ENCODE measurements around the gene FXR2. TPM values are rescaled to one million over a fixed set of nuclear protein-coding genes. Genes with fewer than 3 reads are reported as not detected.

The FXR2 gene
- total RNA-seq, 3 donors from 2014 or later, result 22.8 to 33.9 (median 25.6) TPM

GRCh38 chr17:7592422-7593021 lies 22.2 kb downstream of the FXR2 start:
- Histone ChIP-seq H3K36me3 (peaks cover 12% of the 10 kb centered on the region), H3K9me3 (no peaks in the 10 kb centered on the region), H3K4me1 (peaks cover 2 to 6% of the 10 kb centered on the region in 2 donors), H3K27me3 (no peaks in the 10 kb centered on the region), H3K27ac (no peak overlapping the region), H3K4me3 (no peak overlapping the region)
- intact Hi-C loops (cut with DNase I; ENCODE audit: low total_unique reads), result no loop called here
- TF ChIP-seq POLR2AphosphoS5 (IDR thresholded peaks at IDR 0.05) (no peak), POLR2A (IDR thresholded peaks at IDR 0.05) (no peak), CTCF (IDR thresholded peaks at IDR 0.05) (no peak)
- DNase-seq (ENCODE audit: low spot score in 2 of 2), result no peak

GRCh38 chr17:7591596-7591995 lies 23.1 kb downstream of the FXR2 start:
- no peak for TF ChIP-seq POLR2AphosphoS5 (IDR thresholded peaks at IDR 0.05)
- no peak for TF ChIP-seq CTCF (IDR thresholded peaks at IDR 0.05)
- no peak for TF ChIP-seq POLR2A (IDR thresholded peaks at IDR 0.05)
- Histone ChIP-seq H3K4me1 (peaks cover 2 to 6% of the 10 kb centered on the region in 2 donors), H3K27me3 (no peaks in the 10 kb centered on the region), H3K4me3 (no peak overlapping the region), H3K36me3 (peaks cover 12% of the 10 kb centered on the region), H3K9me3 (no peaks in the 10 kb centered on the region), H3K27ac (no peak overlapping the region)
- intact Hi-C loops (cut with DNase I; ENCODE audit: low total_unique reads), result no loop called here
- DNase-seq (ENCODE audit: low spot score in 2 of 2), result no peak

GRCh38 chr17:7590743-7591142 lies 24.0 kb downstream of the FXR2 start:
- no peak overlapping the region for H3K27ac ChIP-seq
- H3K27me3 ChIP-seq, result no peaks in the 10 kb centered on the region
- peaks cover 12% of the 10 kb centered on the region for H3K36me3 ChIP-seq
- DNase-seq (ENCODE audit: low spot score in 2 of 2), result no peak
- intact Hi-C loops (cut with DNase I; ENCODE audit: low total_unique reads), result no loop called here
- peaks cover 2 to 6% of the 10 kb centered on the region in 2 donors for H3K4me1 ChIP-seq
- no peak overlapping the region for H3K4me3 ChIP-seq
- no peak for TF ChIP-seq POLR2A (IDR thresholded peaks at IDR 0.05)
- H3K9me3 ChIP-seq, result no peaks in the 10 kb centered on the region

GRCh38 chr17:7589891-7590691 lies 24.6 kb downstream of the FXR2 start, which contains the start of gene SOX15:
Gene SOX15, minus strand, starts transcription at chr17:7590094. Its CDS starts 418 bp downstream, at chr17:7589676.
- Histone ChIP-seq H3K27ac (peak within 1 kb of the TSS; percentile 68 to 80), H3K9me3 (no peaks in the 10 kb centered on the region), H3K36me3 (peaks cover 12% of the 10 kb centered on the region), H3K4me3 (peak within 1 kb of the TSS; percentile 32 to 79 (median 60)), H3K27me3 (no peaks in the 10 kb centered on the region), H3K4me1 (peaks cover 2 to 6% of the 10 kb centered on the region in 2 donors)
- DNase-seq (ENCODE audit: low spot score in 2 of 2), result no peak
- no peak for TF ChIP-seq POLR2A (IDR thresholded peaks at IDR 0.05)
- no peak for TF ChIP-seq POLR2AphosphoS5 (IDR thresholded peaks at IDR 0.05)
- TF ChIP-seq CTCF (IDR thresholded peaks at IDR 0.05), result no peak
- intact Hi-C loops (cut with DNase I; ENCODE audit: low total_unique reads), result no loop called here

- Histone ChIP-seq H3K4me3 (peak overlapping the region; percentile 32 to 79 (median 60)), H3K4me1 (peaks cover 2 to 11% of the 10 kb centered on the region in 2 donors), H3K36me3 (peaks cover 12% of the 10 kb centered on the region), H3K27ac (peak overlapping the region; percentile 68 to 80), H3K9me3 (no peaks in the 10 kb centered on the region), H3K27me3 (no peaks in the 10 kb centered on the region)
- intact Hi-C loops (cut with DNase I; ENCODE audit: low total_unique reads), result no loop called here
- DNase-seq (ENCODE audit: low spot score in 2 of 2), result peak; percentile 79 to 82
- TF ChIP-seq POLR2AphosphoS5 (IDR thresholded peaks at IDR 0.05) (peak; percentile 36 to 44 (median 41)), POLR2A (IDR thresholded peaks at IDR 0.05) (no peak), CTCF (IDR thresholded peaks at IDR 0.05) (peak; percentile 72 to 93 (median 80))
These were observed 25.4 kb downstream of the FXR2 start for GRCh38 chr17:7589204-7589868.
